ENCODE data around the gene GFOD1.
A peak's percentile ranks its signal among the peaks of the same experiment; 100 is the strongest.

GFOD1 gene

DNA sequence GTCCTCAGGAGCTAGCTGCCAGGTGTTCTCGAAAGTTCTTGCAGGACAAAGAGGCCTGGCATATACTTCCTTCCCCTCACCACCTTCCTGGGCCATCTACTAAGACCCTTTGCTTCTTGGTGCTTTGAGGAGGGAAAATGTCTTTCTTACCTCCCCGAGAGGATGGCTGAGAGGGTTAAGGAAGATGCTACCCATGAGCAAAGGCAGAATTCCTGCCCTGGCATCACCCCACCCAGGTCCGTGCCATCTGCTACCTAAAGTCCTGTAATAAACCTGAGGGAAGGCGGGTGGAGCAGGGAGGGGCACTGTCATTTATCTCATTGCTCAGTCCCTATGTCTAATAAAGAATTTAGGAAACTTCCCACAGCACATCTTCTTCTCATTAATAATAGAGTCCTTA, 16.2 kb downstream of the GFOD1 start:
- Histone ChIP-seq H3K4me1 (ENCODE audit: control insufficient read depth, insufficient read depth, low read length) (0 out of 2 replicates have a peak, but pooled peaks cover 7% of the 10 kb centered on the region), H3K27me3 (ENCODE audit: control insufficient read depth, insufficient read depth, low read length) (no peaks in the 10 kb centered on the region), H3K9ac (ENCODE audit: low read length) (no peak overlapping the region), H3K9me3 (ENCODE audit: control insufficient read depth, insufficient read depth, low read depth, low read length) (peaks cover 4% of the 10 kb centered on the region; the same call in 1 of the 2 replicates), H3K27ac (ENCODE audit: low read depth, low read length) (no peak overlapping the region), H3K4me3 (ENCODE audit: low read depth, low read length) (no peak overlapping the region), H3K36me3 (ENCODE audit: control insufficient read depth, insufficient read depth, low read length) (no peaks in the 10 kb centered on the region; the same call in 1 of the 2 replicates)

GRCh38 chr6:13470238-13471140, 16.9 kb downstream of the GFOD1 start:
- Histone ChIP-seq H3K27ac (ENCODE audit: low read depth, low read length) (no peak overlapping the region), H3K9me3 (ENCODE audit: control insufficient read depth, insufficient read depth, low read depth, low read length) (peaks cover 4% of the 10 kb centered on the region; the same call in 1 of the 2 replicates), H3K9ac (ENCODE audit: low read length) (no peak overlapping the region)

GRCh38 chr6:13469693-13470092, 17.7 kb downstream of the GFOD1 start:
- peaks cover 4% of the 10 kb centered on the region; the same call in 1 of the 2 replicates for H3K9me3 ChIP-seq (ENCODE audit: control insufficient read depth, insufficient read depth, low read depth, low read length)
- no peaks in the 10 kb centered on the region for H3K27me3 ChIP-seq (ENCODE audit: control insufficient read depth, insufficient read depth, low read length)
- no peak overlapping the region for H3K27ac ChIP-seq (ENCODE audit: low read depth, low read length)
- H3K36me3 ChIP-seq (ENCODE audit: control insufficient read depth, insufficient read depth, low read length) = no peaks in the 10 kb centered on the region; the same call in 1 of the 2 replicates
- no peak overlapping the region for H3K4me3 ChIP-seq (ENCODE audit: low read depth, low read length)
- peaks cover 14% of the 10 kb centered on the region; the same call in 1 of the 2 replicates for H3K4me1 ChIP-seq (ENCODE audit: control insufficient read depth, insufficient read depth, low read length)
- H3K9ac ChIP-seq (ENCODE audit: low read length) = no peak overlapping the region

More at GRCh38 chr6:13470238-13471140, 16.9 kb downstream of the GFOD1 start:
- Histone ChIP-seq H3K4me3 (ENCODE audit: low read depth, low read length) (no peak overlapping the region), H3K36me3 (ENCODE audit: control insufficient read depth, insufficient read depth, low read length) (no peaks in the 10 kb centered on the region; the same call in 1 of the 2 replicates), H3K27me3 (ENCODE audit: control insufficient read depth, insufficient read depth, low read length) (no peaks in the 10 kb centered on the region), H3K4me1 (ENCODE audit: control insufficient read depth, insufficient read depth, low read length) (peaks cover 11% of the 10 kb centered on the region; the same call in 1 of the 2 replicates)

DNA sequence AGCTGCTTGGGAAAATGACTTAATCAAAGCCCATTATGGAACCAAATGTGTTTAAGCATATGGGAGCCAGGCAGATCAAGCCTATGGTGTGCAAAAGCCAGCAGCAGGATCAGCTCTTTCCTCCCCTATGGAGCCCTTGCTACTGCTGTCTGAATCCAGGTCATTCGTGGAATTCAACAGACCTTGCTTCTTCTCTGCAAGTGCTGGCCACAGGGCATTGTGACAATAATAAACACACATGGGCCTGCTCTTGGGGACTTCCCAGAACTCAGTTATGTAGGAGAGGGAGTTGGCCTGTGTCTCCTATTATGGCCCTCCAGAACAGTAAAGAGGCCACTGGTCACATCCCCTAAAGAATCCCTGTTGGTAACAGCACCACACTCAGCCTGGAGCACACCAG, 18.6 kb downstream of the GFOD1 start:
- Histone ChIP-seq H3K36me3 (ENCODE audit: control insufficient read depth, insufficient read depth, low read length) (no peaks in the 10 kb centered on the region; the same call in 1 of the 2 replicates), H3K27ac (ENCODE audit: low read depth, low read length) (no peak overlapping the region), H3K4me1 (ENCODE audit: control insufficient read depth, insufficient read depth, low read length) (peaks cover 22% of the 10 kb centered on the region), H3K9ac (ENCODE audit: low read length) (no peak overlapping the region), H3K27me3 (ENCODE audit: control insufficient read depth, insufficient read depth, low read length) (no peaks in the 10 kb centered on the region), H3K4me3 (ENCODE audit: low read depth, low read length) (no peak overlapping the region), H3K9me3 (ENCODE audit: control insufficient read depth, insufficient read depth, low read depth, low read length) (peaks cover 4% of the 10 kb centered on the region; the same call in 1 of the 2 replicates)

DNA sequence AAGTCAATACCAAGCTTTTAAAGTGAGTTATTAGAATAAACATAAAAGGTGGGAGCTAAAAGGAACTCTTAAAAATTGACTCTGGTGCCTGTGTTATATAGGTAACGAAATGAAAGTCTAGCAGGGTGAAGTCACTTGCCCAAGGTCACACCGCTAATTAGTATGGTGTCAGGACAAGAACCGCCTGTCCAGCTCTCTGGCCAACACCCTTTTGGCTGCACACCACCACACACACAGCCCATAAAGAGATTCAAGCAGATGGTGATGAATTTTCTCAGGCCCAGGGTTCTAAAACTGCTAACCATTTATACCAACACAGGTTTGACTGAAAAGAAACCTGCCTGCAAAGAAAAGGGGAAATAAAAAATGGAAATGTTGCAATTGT, 20.2 kb downstream of the GFOD1 start:
- Histone ChIP-seq H3K4me3 (ENCODE audit: low read depth, low read length) (no peak overlapping the region), H3K36me3 (ENCODE audit: control insufficient read depth, insufficient read depth, low read length) (no peaks in the 10 kb centered on the region; the same call in 1 of the 2 replicates), H3K27ac (ENCODE audit: low read depth, low read length) (no peak overlapping the region), H3K9ac (ENCODE audit: low read length) (no peak overlapping the region), H3K9me3 (ENCODE audit: control insufficient read depth, insufficient read depth, low read depth, low read length) (peaks cover 4% of the 10 kb centered on the region; the same call in 1 of the 2 replicates), H3K4me1 (ENCODE audit: control insufficient read depth, insufficient read depth, low read length) (peaks cover 36% of the 10 kb centered on the region), H3K27me3 (ENCODE audit: control insufficient read depth, insufficient read depth, low read length) (no peaks in the 10 kb centered on the region)

DNA sequence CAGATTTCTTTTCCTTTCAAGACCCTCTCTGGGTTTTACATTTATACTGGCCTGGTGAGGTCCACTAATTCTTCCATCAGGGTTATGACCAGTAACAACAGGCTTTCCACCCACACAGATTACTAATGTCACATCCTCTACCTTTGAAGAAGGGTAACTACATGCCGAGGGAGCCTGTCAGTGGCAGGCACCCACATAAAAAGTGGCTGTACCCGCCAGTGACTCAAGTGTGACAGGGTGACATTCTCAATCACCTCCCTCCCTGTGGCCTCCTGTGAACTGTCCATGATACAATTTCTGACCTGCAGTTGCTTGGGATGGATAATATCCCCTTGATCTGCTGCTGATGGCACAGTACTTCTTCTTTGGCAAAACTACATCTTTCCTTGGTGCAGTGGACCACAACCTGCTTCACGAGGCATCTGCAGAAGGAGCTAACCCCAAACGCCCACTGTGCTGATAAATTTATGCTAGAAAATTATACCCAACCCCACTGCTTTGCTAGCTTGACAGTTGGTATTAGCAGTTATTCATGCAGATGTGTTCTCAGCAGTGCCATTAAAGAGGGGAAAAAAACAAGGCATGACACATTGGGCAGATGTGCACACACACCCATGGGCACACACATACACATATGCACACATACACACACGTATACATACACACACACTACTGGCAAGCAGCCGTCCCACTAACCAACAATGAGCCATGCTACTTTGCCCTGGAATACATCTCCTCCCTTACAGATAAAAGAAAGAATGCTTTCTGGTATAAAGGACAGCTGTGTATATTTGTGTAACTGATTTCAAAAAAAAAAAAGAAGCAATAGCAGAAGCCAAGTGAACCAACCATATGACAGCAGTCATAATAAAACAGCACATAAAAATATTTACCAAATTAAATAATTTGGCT, 20.8 kb downstream of the GFOD1 start:
- Histone ChIP-seq H3K4me1 (ENCODE audit: control insufficient read depth, insufficient read depth, low read length) (peaks cover 42% of the 10 kb centered on the region), H3K27ac (ENCODE audit: low read depth, low read length) (no peak overlapping the region)

DNA sequence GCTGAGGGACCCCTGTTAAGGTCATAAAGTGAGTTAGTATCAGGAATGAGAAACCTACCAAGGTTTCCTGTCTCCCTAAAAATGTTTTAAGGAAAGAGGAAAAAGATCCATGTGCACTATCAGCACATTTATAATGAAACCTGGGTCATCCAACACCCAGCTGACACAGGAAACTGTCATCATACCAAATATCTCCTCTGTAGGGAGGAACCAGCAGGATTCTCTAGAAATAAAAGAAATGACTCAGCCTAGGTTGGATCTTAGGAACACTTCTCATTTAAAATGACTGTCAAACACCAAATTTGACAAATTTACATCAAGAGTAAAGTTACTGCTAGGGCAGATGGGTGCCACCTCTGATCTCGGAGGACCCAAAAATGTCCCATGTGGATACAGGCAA, 21.7 kb downstream of the GFOD1 start:
- no peaks in the 10 kb centered on the region; the same call in 1 of the 2 replicates for H3K36me3 ChIP-seq (ENCODE audit: control insufficient read depth, insufficient read depth, low read length)
- H3K27me3 ChIP-seq (ENCODE audit: control insufficient read depth, insufficient read depth, low read length) = no peaks in the 10 kb centered on the region
- H3K9ac ChIP-seq (ENCODE audit: low read length) = no peak overlapping the region
- peaks cover 43% of the 10 kb centered on the region for H3K4me1 ChIP-seq (ENCODE audit: control insufficient read depth, insufficient read depth, low read length)
- peaks cover 4% of the 10 kb centered on the region; the same call in 1 of the 2 replicates for H3K9me3 ChIP-seq (ENCODE audit: control insufficient read depth, insufficient read depth, low read depth, low read length)
- no peak overlapping the region for H3K27ac ChIP-seq (ENCODE audit: low read depth, low read length)
- no peak overlapping the region for H3K4me3 ChIP-seq (ENCODE audit: low read depth, low read length)

More for the DNA sequence above, 20.8 kb downstream of the GFOD1 start:
- Histone ChIP-seq H3K4me3 (ENCODE audit: low read depth, low read length) (no peak overlapping the region), H3K9ac (ENCODE audit: low read length) (no peak overlapping the region), H3K36me3 (ENCODE audit: control insufficient read depth, insufficient read depth, low read length) (no peaks in the 10 kb centered on the region; the same call in 1 of the 2 replicates), H3K9me3 (ENCODE audit: control insufficient read depth, insufficient read depth, low read depth, low read length) (peaks cover 4% of the 10 kb centered on the region; the same call in 1 of the 2 replicates), H3K27me3 (ENCODE audit: control insufficient read depth, insufficient read depth, low read length) (no peaks in the 10 kb centered on the region)

- Histone ChIP-seq H3K9me3 (ENCODE audit: control insufficient read depth, insufficient read depth, low read depth, low read length) (peaks cover 4% of the 10 kb centered on the region; the same call in 1 of the 2 replicates), H3K4me1 (ENCODE audit: control insufficient read depth, insufficient read depth, low read length) (peaks cover 37% of the 10 kb centered on the region), H3K36me3 (ENCODE audit: control insufficient read depth, insufficient read depth, low read length) (no peaks in the 10 kb centered on the region; the same call in 1 of the 2 replicates), H3K27ac (ENCODE audit: low read depth, low read length) (no peak overlapping the region), H3K9ac (ENCODE audit: low read length) (no peak overlapping the region), H3K27me3 (ENCODE audit: control insufficient read depth, insufficient read depth, low read length) (no peaks in the 10 kb centered on the region), H3K4me3 (ENCODE audit: low read depth, low read length) (no peak overlapping the region)
Observed at GRCh38 chr6:13463941-13464340, 23.5 kb downstream of the GFOD1 start.

DNA sequence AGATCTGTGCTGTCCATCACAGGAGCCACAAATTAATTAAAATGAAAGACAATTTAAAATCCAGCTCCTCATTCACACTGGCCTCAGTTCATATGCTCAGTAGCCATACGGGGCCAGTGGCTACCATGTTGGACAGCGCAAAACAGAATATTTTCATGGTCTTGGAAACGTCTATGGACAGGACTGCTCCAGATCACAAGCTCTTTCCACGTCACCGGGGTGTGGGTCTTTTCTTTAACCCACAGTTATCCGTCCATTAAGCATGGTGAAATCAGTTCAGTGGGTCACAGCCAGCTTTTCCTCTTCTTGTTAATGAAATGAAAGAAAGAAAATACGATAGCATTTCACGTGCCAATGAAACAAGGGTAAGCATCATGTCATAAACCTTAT, 24.1 kb downstream of the GFOD1 start:
- Histone ChIP-seq H3K4me3 (ENCODE audit: low read depth, low read length) (no peak overlapping the region), H3K27ac (ENCODE audit: low read depth, low read length) (no peak overlapping the region), H3K27me3 (ENCODE audit: control insufficient read depth, insufficient read depth, low read length) (no peaks in the 10 kb centered on the region), H3K9me3 (ENCODE audit: control insufficient read depth, insufficient read depth, low read depth, low read length) (no peaks in the 10 kb centered on the region; the same call in 1 of the 2 replicates), H3K4me1 (ENCODE audit: control insufficient read depth, insufficient read depth, low read length) (peaks cover 37% of the 10 kb centered on the region), H3K36me3 (ENCODE audit: control insufficient read depth, insufficient read depth, low read length) (no peaks in the 10 kb centered on the region; the same call in 1 of the 2 replicates), H3K9ac (ENCODE audit: low read length) (no peak overlapping the region)

DNA sequence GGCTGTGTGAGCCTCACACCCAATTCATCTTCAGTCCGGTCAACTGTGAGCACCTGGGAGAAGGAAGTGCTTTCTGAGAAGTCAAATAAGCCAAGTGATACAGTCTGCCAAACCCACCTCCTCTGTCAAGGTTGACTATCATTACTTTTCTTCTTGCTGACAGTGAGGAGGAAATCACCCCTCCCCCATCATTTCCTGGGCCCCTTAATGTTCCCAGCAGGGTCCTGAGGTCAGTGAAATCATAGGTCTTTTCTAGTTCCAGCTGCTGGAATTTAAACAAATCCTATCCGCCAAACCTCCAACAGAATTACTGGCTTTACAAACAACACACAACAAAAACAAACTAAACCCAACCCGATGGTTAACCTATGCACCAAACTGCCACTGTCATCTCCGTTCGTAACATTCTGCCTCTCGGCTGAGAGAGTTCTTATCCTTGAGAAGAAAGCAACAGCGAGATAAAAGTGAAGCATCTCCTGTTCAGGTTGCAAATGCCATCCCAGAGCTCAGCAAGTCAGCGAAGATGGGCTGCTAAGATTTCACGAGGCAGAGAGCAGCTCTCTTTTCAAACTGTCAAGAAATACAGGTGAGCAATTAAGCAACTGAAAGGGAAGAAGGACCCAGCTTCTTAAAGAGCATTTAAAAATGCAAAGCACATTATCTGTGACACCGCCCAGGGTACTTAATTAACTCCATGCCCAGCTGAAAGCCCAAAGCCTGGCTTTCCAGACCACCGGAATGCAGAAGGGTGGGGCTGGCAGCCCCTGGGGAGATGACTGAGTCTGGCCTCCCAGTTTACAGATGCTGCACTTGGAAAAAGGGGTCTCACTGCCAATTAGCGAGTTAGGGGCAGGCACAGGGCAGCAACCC, 24.7 kb downstream of the GFOD1 start:
- Histone ChIP-seq H3K36me3 (ENCODE audit: control insufficient read depth, insufficient read depth, low read length) (no peaks in the 10 kb centered on the region), H3K27ac (ENCODE audit: low read depth, low read length) (no peak overlapping the region), H3K4me1 (ENCODE audit: control insufficient read depth, insufficient read depth, low read length) (peaks cover 37% of the 10 kb centered on the region), H3K27me3 (ENCODE audit: control insufficient read depth, insufficient read depth, low read length) (no peaks in the 10 kb centered on the region), H3K9ac (ENCODE audit: low read length) (peak overlapping the region; percentile 50), H3K4me3 (ENCODE audit: low read depth, low read length) (peak overlapping the region; percentile 19; the same call in 1 of the 2 replicates), H3K9me3 (ENCODE audit: control insufficient read depth, insufficient read depth, low read depth, low read length) (no peaks in the 10 kb centered on the region)
